GM21717 (cell line): ENCODE results near the gene CCDC179.

Experiments
- ATAC-seq: cut with Tn5 transposase; IDR thresholded peaks from one replicate; pipeline ENCODE4 v1.9.1; 2021; ENCODE audit warnings: mild to moderate bottlenecking, moderate library complexity; ENCODE audit not compliant: unreplicated experiment

The CCDC179 gene

GRCh38 chr11:22808571-22809197 is 51.6 kb downstream of the CCDC179 start:
- peak; percentile 31 for ATAC-seq

- ATAC-seq, result peak; percentile 99
Observed at GRCh38 chr11:22807855-22808570, 52.3 kb downstream of the CCDC179 start.

GRCh38 chr11:22807391-22807790 is 52.9 kb downstream of the CCDC179 start:
- no peak for ATAC-seq

DNA sequence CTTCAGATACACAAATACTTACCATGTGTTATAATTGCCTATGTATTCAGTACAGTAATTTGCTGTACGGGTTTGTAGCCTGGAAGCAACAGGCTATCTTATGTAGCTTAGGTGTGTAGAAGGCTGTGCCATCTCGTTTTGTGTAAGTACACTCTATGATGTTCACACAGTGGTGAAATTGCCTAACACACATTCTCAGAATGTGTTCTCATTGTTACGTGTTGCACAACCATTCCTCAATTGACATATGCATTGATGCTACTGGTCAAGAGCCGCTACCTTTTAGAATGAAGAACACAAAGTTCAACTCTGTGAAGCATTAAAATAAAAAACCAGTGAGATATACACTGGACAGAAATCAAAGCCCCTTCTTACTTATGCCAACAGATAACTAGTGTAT is 57.4 kb downstream of the CCDC179 start:
- no peak for ATAC-seq

DNA sequence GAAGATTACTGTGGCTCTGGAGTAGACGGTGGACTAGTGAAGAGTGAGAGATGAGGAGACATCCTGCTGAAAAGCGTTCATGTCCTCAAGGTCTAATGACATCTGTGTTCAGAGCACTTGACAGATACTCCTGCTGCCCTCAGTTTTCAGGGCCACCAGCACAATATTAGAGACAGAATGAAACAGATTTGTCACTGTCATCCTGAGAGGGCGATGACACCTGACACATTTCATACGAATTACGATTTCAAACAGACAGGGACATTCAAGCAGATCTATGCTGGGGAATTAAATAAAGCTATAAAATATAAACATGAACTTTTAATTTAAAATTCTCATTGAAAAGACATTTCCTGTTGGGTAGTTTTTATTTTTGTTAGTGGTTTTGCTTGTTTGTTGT is 59.8 kb downstream of the CCDC179 start:
- ATAC-seq, result no peak

GRCh38 chr11:22798901-22799300 is 61.4 kb downstream of the CCDC179 start:
- no peak for ATAC-seq

DNA sequence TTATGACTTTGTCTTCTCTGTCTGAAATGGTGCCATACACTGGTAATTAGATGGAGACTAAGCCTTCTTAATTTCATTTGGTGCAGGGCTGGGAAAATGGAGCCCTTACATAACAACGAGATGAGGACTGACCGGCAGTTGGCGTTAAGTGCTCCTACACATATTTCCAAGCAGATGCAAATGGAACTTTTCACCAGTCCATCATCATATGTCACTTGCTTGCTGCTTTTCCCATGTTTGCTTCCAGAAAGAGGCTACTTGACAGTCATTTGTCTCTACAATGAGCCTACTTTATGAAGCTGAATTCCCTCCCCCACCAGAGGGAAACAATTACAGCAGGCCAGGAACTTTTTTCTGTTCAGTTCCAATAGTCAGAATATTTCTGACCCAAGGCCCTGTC is 63.2 kb downstream of the CCDC179 start:
- no peak for ATAC-seq
